ENCODE measurements around the gene SOS1. TPM values are rescaled to one million over a fixed set of nuclear protein-coding genes. Genes with fewer than 3 reads are reported as not detected.

SOS1 gene
- total and polyA plus RNA-seq, 4 donors: 4.2 to 16.4 (median 7.2) TPM

GRCh38 chr2:39107724-39108273 lies 13.1 kb downstream of the SOS1 start:
- no peak for DNase-seq (ENCODE audit: low spot score)
- H3K4me1 ChIP-seq (ENCODE audit: control insufficient read depth in 4 of 4, insufficient read depth in 4 of 4, low read length in 3 of 4): peaks cover 0 to 7% (median 1%) of the 10 kb centered on the region in 4 donors

GRCh38 chr2:39107156-39107555 lies 13.7 kb downstream of the SOS1 start:
- Histone ChIP-seq H3K9me3 (ENCODE audit: control insufficient read depth in 4 of 4, low read length in 3 of 4) (no peaks in the 10 kb centered on the region), H3K4me3 (ENCODE audit: low read depth in 1 of 3, low read length in 3 of 3) (no peak overlapping the region), H3K36me3 (ENCODE audit: control insufficient read depth in 4 of 4, insufficient read depth in 3 of 4, low read depth in 1 of 4, low read length in 3 of 4) (no peaks in the 10 kb centered on the region), H3K4me1 (ENCODE audit: control insufficient read depth in 4 of 4, insufficient read depth in 4 of 4, low read length in 3 of 4) (peaks cover 0 to 7% (median 1%) of the 10 kb centered on the region in 4 donors), H3K9ac (ENCODE audit: low read depth in 1 of 2, low read length in 2 of 2) (no peak overlapping the region), H3K27me3 (ENCODE audit: control insufficient read depth in 4 of 4, insufficient read depth in 4 of 4, low read length in 3 of 4) (no peaks in the 10 kb centered on the region), H3K27ac (ENCODE audit: low read depth in 1 of 2, low read length in 2 of 2) (no peak overlapping the region)
- WGBS: 25% methylated on average over 4 of the region's 4 CpGs
- no peak for DNase-seq (ENCODE audit: low spot score)
- TF ChIP-seq SP1 (IDR thresholded peaks at IDR 0.05) (no peak), HNF4A (conservative IDR thresholded peaks at IDR 0.05) (no peak)

More at GRCh38 chr2:39107724-39108273, 13.1 kb downstream of the SOS1 start:
- Histone ChIP-seq H3K9ac (ENCODE audit: low read depth in 1 of 2, low read length in 2 of 2) (no peak overlapping the region), H3K4me3 (ENCODE audit: low read depth in 1 of 3, low read length in 3 of 3) (no peak overlapping the region), H3K9me3 (ENCODE audit: control insufficient read depth in 4 of 4, low read length in 3 of 4) (no peaks in the 10 kb centered on the region), H3K27ac (ENCODE audit: low read depth in 1 of 2, low read length in 2 of 2) (no peak overlapping the region), H3K27me3 (ENCODE audit: control insufficient read depth in 4 of 4, insufficient read depth in 4 of 4, low read length in 3 of 4) (no peaks in the 10 kb centered on the region), H3K36me3 (ENCODE audit: control insufficient read depth in 4 of 4, insufficient read depth in 3 of 4, low read depth in 1 of 4, low read length in 3 of 4) (peaks cover 0 to 3% (median 0%) of the 10 kb centered on the region in 4 donors)
- TF ChIP-seq RAD21 (IDR thresholded peaks at IDR 0.05) (no peak), GABPA (IDR thresholded peaks at IDR 0.05 in 1 of 2, conservative IDR thresholded peaks at IDR 0.05 in 1 of 2) (no peak), SP1 (IDR thresholded peaks at IDR 0.05) (no peak)
- 78% methylated on average over 2 of the region's 2 CpGs for WGBS

- no peaks in the 10 kb centered on the region for H3K9me3 ChIP-seq (ENCODE audit: control insufficient read depth in 4 of 4, low read length in 3 of 4)
- peaks cover 0 to 2% (median 0%) of the 10 kb centered on the region in 4 donors for H3K4me1 ChIP-seq (ENCODE audit: control insufficient read depth in 4 of 4, insufficient read depth in 4 of 4, low read length in 3 of 4)
- no peak for DNase-seq (ENCODE audit: low spot score)
- TF ChIP-seq ZBTB33 (IDR thresholded peaks at IDR 0.05) (no peak), YY1 (IDR thresholded peaks at IDR 0.05) (no peak), GABPA (IDR thresholded peaks at IDR 0.05 in 1 of 2, conservative IDR thresholded peaks at IDR 0.05 in 1 of 2) (no peak), SP1 (IDR thresholded peaks at IDR 0.05) (no peak), REST (IDR thresholded peaks at IDR 0.05) (no peak), RAD21 (IDR thresholded peaks at IDR 0.05) (no peak), ATF3 (IDR thresholded peaks at IDR 0.05) (no peak), FOXA1 (IDR thresholded peaks at IDR 0.05) (no peak), NR2F2 (IDR thresholded peaks at IDR 0.05) (no peak), CTCF (IDR thresholded peaks at IDR 0.05; ENCODE audit: low read depth, low read length, missing input control) (no peak), EGR1 (IDR thresholded peaks at IDR 0.05; ENCODE audit: low read depth in 2 of 2) (no peak), TAF1 (conservative IDR thresholded peaks at IDR 0.05) (no peak), FOXA2 (IDR thresholded peaks at IDR 0.05) (no peak), HNF4G (IDR thresholded peaks at IDR 0.05) (no peak), HNF4A (conservative IDR thresholded peaks at IDR 0.05) (no peak)
- no peak overlapping the region for H3K27ac ChIP-seq (ENCODE audit: low read depth in 1 of 2, low read length in 2 of 2)
- no peaks in the 10 kb centered on the region for H3K36me3 ChIP-seq (ENCODE audit: control insufficient read depth in 4 of 4, insufficient read depth in 3 of 4, low read depth in 1 of 4, low read length in 3 of 4)
- H3K4me3 ChIP-seq (ENCODE audit: low read depth in 1 of 3, low read length in 3 of 3): no peak overlapping the region
- H3K9ac ChIP-seq (ENCODE audit: low read depth in 1 of 2, low read length in 2 of 2): no peak overlapping the region
- H3K27me3 ChIP-seq (ENCODE audit: control insufficient read depth in 4 of 4, insufficient read depth in 4 of 4, low read length in 3 of 4): no peaks in the 10 kb centered on the region
- 95% methylated on average over 7 of the region's 7 CpGs for WGBS
These were observed 20.8 kb downstream of the SOS1 start for GRCh38 chr2:39099870-39100728.
